GM11168 (cell line): Measurements from ENCODE around the gene ABCC8.

Experiments
- in situ Hi-C: fragments of 300-500 bp; cut with MboI; formaldehyde crosslinking; loops from one replicate; pipeline ENCODE4 v1.12.0; 2022; ENCODE audit warnings: low sequenced_read_pairs; ENCODE audit not compliant: unreplicated experiment

ABCC8 gene

DNA sequence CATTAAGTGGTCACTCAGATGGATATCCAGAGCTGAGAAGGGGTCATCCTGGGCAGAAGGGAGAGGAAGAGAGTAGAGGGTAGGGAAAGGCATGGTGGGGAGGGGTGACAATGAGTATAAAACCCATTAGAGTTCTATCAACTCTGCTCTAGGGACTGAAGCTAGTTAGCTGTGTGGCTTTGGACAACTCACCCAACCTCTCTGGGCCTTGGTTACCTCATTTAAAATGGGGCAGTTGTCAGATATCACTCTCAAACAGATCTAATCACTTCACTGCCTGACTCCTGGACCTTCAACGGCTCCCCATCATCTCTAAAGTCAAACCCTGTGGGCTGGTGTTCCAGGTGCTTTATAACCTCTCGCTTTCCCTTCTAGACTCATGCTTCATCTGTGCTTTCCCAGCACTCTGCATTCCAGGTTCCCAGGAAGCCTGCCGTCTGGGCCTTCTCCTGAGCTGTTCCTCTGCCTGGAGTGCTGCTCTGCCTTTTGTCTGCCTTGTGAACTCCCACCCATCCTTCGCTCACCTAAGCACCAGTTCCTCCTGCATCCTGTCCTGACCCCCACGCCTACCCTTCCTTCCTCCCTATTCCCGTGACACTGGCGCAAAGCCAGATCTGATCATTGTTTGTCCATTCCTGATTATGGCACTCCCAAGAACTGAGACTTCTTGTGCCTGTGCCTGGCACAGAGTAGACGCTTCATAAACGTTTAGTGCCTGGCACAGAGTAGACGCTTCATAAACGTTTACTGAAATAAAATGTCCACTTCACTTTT, 65.9 kb downstream of the ABCC8 start:
- in situ Hi-C loops, result no loop called here

DNA sequence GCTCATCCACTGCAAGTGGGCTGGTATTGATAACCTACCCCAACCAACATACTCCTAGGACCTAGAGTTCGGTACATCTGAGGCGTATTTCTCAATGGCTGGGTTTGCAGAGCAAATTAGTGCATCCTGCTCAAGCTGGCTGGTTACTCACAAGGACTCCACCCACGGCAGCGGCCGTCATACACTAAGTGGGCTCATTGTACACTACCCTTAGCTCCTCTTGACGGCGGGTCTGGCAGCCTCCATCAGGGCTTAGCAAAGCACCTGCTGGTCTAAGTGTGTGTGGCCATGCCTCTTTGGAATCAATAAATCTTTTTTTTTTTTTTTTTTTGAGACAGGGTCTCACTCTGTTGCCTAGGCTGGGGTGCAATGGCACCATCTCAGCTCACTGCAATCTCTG, 68.0 kb downstream of the ABCC8 start:
- in situ Hi-C loops, result no loop called here

DNA sequence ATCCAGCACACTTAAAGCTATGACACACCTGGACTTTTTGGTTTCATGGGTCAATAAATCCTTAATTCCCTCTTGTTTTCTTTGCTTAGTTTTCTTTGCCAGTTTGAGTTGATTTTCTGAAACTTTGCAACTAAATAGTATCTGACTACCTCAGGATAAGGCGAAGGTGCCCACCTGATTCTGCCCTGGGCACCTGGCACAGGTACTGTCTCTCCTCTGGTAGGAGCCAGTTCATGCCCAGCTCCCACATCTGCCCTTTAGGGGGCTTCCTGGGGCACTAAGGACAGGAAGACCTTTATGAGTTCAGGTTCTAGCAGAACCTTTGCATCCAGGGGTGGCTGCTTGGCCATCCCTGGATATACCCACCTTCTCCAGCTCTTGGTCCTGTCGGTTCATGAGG, 68.6 kb downstream of the ABCC8 start:
- in situ Hi-C loops, result no loop called here

GRCh38 chr11:17407575-17407974, 69.1 kb downstream of the ABCC8 start:
- in situ Hi-C loops, result no loop called here

GRCh38 chr11:17406818-17407149, 69.9 kb downstream of the ABCC8 start:
- in situ Hi-C loops, result no loop called here

DNA sequence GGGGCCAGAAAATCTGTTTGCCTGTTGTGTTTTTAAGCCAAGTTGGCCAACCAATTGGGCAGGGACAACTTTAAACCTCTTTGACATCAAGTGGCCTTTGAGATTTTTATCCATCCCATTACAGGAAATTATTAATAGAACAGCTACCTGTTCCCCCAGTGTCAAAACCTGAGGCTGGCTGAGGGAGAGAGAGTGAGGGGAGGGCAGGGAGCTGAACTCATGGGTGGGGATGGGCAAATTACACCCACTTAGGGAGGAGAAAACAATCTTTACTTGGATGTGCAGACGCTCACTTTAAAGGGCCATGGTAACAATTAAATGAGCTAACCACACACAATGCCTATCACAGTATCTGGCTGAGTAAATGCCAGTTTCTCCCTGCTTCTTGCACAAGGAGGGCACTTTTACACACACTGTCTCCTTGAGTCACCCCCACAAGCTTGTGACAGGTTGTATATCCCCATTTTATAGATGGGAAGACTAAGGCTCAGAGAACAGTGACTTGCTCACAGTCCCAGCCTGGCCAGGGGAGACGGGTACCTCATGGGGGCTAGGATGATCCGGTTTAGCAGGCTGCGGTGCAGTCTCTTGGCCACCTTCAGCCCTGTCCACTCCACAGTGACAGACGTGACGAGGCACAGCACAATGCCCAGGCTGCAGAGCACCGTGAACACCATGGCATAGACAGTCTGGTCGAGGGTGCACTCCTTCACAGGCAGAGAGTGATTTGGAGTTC, 70.4 kb downstream of the ABCC8 start:
- in situ Hi-C loops, result no loop called here

GRCh38 chr11:17405232-17406005, 71.2 kb downstream of the ABCC8 start:
- in situ Hi-C loops, result no loop called here

GRCh38 chr11:17403980-17404759, 72.5 kb downstream of the ABCC8 start:
- in situ Hi-C loops, result no loop called here

DNA sequence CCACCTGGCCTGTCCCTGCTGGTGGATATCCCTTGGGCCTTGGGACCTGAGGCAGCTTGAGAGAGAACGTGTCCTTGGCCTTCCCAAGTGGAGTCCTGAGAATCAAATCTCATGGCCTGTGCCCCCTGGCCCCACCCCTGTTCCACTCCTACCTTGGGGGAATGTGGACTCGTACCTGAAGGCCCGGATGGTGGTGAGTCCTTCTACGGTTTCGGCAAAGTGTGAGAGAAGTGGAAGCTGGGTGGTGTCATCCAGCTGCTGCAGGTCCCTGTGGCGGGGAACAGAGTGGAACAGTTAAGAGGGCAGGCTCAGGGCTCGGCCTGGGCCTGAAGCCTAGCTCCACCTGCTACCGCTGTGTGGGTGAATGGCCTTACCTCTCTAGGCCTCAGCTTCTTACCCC, 74.2 kb downstream of the ABCC8 start:
- in situ Hi-C loops, result no loop called here

DNA sequence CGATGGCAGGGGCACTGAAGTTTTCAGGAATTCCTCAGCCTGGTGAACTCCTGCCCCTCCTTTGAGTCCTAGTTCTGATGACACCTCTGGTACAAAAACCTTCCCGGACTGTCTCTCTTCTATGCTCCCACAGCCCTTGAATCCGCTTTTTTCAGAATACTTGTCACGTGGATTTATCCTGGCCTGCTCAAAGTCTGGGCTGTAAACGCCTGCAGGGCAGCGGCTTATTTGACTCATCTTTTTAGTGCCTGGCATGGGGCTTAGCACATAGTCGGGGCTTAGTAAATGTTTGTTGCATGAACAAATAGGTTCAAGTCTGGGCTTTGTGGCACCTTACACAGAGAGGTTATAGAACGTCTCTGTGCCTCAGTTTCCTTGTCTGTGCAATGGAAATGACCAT, 74.8 kb downstream of the ABCC8 start:
- in situ Hi-C loops, result no loop called here

DNA sequence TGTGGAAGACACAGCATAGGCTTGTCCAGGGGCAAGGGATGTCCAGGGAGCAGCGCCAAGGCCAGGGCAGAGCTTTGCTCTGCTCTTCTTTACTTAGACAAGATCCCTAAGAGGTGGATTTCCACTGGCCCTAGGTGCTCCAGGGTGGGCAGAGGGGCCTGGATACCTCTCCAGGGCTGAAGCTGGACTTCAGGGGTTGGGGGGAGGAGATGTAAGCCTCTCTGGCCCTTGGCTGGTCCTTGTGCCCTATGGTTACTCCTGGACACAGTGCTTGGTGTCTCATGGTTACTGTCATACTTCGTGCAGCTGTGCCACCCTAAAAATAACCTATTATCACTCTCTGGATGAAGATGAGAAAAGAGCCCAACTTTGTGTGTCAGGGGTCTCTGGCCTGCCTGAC, 75.3 kb downstream of the ABCC8 start:
- in situ Hi-C loops, result no loop called here

DNA sequence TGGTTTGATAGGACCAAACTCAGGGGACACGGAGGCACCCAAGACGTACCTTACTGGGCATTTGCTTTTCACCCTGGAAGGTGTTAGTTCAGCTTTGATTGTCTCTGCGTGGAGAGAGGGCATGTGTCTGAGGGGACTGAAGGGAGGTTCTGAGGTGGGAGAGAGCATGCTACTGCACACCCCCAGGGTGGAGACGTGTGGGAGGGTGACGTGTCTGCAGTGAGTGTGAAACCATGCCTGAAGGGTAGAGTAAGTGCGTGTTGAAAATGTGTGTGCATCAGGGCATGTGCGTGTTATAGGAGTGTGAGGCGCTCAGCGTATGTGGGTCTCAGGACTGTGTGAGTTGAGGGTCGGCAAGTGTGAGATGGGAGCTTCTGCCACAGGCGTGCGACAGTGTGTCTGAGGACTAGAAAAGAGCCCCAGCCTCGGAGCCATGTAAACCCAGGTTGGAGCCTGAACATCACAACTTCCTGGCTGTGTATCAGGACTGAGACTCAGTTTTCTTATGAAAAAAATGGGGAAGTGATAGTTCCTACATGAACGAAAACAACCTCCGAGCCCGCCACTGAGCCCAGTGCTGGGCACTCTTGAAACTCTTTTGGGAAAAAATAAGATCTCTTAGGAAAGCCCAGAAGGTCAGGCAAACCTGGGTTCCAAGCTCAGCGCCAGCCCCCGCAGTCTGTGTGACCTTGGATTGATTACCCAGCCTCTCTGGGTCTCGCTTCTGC, 76.4 kb downstream of the ABCC8 start:
- in situ Hi-C loops, result no loop called here

DNA sequence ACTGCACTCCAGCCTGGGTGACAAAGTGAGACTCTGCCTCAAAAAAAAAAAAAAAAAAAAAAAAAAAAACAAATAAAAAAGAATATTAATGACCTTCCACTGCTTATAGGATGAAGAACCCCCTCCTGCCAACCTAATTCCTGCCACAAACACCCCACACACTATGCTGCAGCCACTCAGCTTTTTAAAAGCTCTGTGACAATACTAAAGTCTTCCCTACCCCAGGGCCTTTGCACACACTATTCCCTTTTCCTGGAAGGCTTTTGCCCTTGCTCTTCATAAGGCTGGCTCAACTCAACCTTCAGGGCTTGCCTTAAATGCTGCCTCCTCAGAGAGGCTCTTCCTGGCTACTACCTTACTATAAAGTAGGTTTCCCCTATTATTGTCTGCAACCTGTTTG, 77.4 kb downstream of the ABCC8 start:
- in situ Hi-C loops, result no loop called here

DNA sequence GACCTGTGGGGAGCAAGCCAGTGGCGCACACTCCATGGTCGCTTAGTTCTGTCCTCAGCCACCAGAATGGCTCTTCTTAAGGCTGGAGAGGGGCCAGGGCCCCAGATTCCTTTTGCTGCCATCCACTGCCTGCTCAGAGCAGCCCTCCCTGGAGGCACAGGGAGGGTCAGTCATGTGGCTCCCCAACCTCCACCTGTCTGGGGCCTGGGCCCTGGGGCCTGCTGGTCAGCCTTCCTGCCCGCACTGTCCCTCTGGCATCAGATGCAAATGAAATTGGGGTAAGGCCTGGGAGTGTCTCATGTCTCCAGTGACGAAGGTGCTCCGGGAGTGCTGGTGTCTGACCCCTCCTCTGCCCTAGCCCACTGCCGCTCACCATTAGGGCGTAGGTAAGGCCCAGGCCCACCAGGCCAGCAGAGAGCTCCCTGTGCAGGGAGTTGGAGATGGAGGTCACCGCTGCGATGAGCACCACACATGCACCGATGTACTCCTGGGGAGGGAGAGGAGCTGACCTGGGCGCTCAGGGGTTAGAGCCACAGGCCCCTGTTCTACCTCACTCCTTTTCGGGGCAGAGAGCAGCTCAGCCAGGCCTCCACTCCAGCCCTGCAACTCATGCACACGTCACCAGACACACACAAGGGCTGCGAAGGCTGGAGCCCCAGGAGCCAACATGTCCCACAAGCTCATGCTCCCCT, 79.2 kb downstream of the ABCC8 start:
- in situ Hi-C loops, result no loop called here

DNA sequence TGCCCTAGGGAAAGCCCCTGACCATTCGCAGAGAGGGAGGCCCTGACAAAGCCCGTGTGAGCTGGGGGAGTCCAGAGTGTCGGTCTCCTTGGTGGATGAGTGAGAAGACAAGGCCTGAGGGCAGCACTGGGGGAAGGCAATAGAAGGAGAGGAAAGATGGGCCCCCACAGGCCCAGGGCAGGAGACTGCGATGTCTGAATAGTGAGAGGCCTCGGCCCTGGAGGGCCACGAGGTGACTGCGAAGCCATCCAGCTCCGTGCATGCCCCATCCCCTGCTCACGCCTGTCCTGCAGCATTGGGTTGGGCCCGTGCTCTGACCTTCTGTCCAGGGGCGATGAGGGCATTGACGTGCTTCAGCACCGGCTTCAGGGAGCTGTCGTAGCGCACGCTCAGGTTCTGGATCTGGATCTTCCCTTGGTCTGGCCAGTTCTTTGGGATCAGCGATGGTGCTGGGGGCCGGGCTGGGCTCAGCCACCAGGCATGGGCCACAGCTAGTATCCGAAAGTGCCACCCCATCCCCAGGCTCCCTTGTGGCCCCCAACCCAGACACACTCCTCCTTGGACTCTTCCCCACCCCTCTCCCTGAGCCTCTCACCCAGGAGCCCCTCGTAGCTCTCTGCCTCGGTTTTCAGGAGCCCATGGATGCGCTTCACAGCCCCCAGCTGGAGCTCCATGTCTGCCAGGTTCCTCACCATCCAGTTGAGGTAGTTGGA, 79.9 kb downstream of the ABCC8 start:
- in situ Hi-C loops, result no loop called here

DNA sequence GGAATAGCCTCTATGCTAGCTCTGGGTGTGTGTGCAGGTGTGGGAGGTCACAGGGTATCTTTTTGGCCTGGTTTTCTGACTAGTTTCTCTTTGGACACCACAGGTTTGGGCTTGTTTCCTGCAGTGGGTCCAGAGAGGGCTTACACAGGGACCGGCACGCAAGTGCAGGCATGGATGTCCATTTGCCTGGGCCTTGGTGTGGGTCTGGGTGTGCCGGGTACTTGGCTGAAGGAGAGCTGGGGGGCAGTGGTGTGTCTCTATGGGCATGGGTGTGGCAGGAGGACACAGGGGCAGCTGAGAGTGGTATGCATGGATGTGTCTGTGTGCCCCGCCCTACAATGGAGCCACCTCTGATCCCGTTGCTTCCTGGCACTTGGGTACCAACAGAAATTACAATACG, 80.7 kb downstream of the ABCC8 start:
- in situ Hi-C loops, result no loop called here

- in situ Hi-C loops, result no loop called here
Observed at GRCh38 chr11:17395554-17395961, 81.1 kb downstream of the ABCC8 start.

- in situ Hi-C loops, result no loop called here
Observed at GRCh38 chr11:17394743-17395390, 81.8 kb downstream of the ABCC8 start.
